Epithelial cell of esophagus (primary cell): ENCODE results near the gene PTPN11.
A peak's percentile ranks its signal among the peaks of the same experiment; 100 is the strongest.
"Not testable (repeated sequence)": the region's sequence is repeated elsewhere in the genome, so short reads cannot be mapped to it uniquely, and the experiment has no call there.

Experiments
- DNase-seq: peaks from one replicate; pipeline ENCODE4 v3.0.0; 2010; ENCODE audit warnings: low read depth
- H3K4me3 ChIP-seq: 2 replicates; pipeline ENCODE4 v1.5.1; 2011; ENCODE audit warnings: mild to moderate bottlenecking, low read length, control low read depth
- TF ChIP-seq, protein P1 (sequence below): IDR thresholded peaks from 2 replicates; pipeline ENCODE4 v1.5.1; 2011; ENCODE audit warnings: low read depth, mild to moderate bottlenecking, low read length, control low read depth, inconsistent platforms; ENCODE audit not compliant: insufficient read depth; ENCODE audit errors: missing control alignments

PTPN11 gene

DNA sequence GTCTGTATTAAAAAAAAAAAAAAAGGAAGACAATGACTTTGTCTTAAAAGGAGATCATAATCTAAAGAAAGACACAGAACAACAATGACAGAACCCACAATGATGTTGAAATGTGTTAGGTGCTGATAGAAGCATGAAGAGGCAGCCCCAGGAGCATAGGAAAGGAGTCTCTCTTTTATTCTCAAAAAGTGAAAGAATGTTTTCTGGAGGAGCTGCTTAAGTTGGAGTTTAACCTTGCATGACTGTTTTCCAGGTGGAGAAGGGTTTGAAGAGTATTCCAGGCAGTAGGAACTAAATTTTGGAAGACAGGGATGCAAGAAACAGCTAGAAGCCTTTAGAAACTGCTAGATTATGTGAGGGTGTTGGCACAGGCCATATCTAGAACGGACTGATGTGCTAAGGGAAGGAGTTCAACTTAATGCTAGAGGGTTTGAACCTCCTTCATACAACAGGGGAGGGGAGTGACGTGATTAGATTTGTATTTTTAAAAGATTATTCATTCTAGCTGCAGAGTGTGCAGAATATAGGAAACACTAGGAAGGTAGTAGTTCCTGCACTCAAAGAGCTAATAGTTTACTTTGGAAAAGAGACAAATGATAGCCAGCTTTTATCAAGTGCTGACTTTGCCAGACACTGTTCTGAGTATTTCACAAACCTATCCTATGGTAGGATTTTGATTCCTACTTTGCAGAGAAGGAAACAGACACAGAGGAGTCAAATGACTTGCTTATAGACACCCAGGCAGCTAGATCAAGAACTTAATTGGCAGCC is 4.7 kb upstream of the PTPN11 start:
- no peak overlapping the region for H3K4me3 ChIP-seq
- no peak for DNase-seq
- TF ChIP-seq, protein P1, sequence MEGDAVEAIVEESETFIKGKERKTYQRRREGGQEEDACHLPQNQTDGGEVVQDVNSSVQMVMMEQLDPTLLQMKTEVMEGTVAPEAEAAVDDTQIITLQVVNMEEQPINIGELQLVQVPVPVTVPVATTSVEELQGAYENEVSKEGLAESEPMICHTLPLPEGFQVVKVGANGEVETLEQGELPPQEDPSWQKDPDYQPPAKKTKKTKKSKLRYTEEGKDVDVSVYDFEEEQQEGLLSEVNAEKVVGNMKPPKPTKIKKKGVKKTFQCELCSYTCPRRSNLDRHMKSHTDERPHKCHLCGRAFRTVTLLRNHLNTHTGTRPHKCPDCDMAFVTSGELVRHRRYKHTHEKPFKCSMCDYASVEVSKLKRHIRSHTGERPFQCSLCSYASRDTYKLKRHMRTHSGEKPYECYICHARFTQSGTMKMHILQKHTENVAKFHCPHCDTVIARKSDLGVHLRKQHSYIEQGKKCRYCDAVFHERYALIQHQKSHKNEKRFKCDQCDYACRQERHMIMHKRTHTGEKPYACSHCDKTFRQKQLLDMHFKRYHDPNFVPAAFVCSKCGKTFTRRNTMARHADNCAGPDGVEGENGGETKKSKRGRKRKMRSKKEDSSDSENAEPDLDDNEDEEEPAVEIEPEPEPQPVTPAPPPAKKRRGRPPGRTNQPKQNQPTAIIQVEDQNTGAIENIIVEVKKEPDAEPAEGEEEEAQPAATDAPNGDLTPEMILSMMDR, result no peak

DNA sequence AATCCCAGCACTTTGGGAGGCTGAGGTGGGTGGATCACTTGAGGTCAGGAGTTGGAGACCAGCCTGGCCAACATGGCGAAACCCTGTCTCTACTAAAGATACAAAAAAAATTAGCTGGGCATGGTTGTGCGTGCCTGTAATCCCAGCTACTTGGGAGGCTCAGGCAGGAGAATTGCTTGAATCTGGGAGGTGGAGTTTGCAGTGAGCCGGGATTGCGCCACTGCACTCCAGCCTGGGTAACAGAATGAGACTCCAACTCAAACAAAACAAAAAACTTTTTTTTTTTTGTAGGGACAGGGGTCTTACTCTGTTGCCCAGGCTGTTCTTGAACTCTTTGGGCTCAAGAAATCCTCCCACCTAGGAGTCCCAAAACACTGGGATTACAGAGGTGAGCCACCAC is 3.3 kb upstream of the PTPN11 start:
- DNase-seq, H3K4me3 ChIP-seq: not testable (repeated sequence)

DNA sequence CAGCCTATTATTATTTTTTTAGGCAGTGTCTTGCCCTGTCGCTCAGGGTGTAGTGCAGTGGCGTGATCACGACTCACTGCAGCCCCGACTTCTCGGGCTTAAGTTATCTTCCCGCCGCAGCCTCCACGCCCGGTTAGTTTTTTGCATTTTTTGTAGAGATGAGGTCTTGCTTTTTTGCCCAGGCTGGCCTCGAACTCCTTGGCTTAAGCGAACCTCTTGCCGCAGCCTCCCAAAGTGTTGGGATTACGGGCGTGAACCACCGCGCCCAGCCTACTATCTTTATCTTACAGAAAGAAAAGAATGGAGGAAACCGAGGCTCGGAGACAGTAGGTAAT is 507 bp upstream of the PTPN11 start:
- H3K4me3 ChIP-seq, result peak overlapping the region; percentile 91
- DNase-seq, result no peak
- TF ChIP-seq, protein P1, result no peak

DNA sequence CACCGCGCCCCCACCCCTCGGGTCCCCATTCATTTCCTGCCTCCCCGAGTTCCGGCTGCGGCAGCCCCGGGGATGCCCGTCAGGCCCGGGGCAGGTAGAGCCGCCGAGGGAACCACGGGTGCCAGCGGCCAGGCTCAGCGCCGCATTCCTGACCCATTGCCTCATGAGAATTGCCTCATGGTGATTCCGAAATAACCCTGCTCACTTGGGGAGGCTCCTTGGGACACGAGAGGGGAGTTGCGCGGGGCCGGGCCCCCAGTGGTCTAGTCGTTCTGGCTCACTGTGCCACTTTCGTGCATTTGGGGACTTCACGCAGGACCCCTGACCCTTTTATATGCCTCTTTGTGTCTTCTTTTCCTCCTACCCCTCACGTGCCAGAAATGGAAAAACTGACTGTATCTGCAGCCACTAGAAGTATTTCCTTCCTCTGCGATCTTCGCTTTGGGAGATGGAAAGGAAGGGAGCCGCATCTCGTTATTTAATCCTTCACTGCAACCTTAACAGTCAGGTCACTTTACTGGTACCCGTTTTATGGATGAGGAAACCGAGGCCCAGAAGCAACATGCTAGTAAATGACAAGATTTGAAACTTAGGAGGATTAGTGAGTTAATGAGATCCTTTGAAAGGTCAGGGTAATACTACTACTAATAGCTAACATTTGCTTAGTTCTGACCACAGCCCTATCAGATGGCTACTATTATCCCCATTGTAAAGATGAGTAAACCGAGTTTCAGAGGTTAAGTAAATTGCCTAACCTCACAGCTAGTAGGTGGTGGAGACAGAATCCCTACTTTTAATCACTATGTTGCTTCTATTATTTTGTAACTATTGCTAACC is 768 bp downstream of the PTPN11 start:
- DNase-seq, result peak; percentile 92
- TF ChIP-seq, protein P1, result no peak
- H3K4me3 ChIP-seq, result peak overlapping the region; percentile 91

DNA sequence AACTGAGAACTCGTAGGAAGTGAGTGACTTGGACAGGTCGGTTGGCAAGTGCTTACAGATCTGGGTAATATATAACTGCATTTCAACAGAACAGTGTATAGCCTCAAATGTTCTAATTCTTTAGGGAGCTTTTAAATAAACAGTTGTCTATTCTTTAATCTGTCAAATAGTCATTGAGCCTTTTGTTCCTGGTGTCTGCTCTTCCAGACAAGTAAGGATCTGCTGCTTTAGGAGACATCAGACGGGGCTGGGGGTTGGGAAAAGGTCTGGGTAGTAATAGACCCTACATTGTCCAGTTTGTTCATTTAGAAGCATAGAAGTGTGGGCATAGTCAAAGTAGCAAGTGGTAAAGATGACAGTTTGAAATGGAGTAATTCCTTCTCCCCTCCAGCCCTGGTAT is 2.0 kb downstream of the PTPN11 start:
- no peak overlapping the region for H3K4me3 ChIP-seq
- no peak for DNase-seq
- TF ChIP-seq, protein P1, result no peak

DNA sequence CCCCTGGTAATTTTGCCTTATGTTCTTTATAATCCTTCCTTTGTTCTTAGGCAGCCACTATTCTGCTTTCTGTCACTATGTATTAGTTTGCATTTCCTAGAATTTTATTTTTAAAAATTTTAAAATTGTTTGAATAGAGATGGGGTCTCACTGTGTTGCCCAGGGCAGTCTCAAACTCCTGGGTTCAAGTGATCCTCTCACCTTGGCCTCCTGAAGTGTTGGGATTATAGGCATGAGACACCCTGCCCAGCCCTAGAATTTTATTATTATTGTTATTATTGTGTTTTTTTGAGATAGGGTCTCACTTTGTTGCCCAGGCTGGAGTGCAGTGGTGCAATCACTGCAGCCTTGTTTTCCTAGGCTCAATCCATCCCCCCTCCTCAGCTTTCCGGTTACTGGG is 2.6 kb downstream of the PTPN11 start:
- H3K4me3 ChIP-seq, result no peak overlapping the region
- TF ChIP-seq, protein P1, result no peak
- DNase-seq, result no peak

DNA sequence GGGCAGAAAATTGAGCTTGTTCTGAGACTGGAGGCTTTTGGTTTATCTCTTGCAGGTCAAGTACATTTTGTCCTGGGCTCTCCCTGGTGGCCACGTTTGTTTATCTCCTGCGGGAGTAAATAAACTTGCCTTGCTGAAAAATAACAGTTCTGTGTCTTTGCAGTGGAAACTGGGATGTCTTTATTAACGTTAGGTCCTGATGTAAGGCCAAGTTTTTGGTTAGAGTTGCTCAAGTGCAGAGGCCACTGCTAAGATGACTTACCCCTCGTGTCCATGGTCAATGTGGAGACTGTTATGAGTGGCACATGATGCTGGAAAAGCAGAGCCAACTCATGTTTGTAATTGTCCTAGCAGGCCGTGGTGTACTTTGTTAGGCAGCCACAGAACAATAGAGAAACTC is 3.8 kb downstream of the PTPN11 start:
- H3K4me3 ChIP-seq, result no peak overlapping the region
- DNase-seq, result no peak
- TF ChIP-seq, protein P1, result no peak
